K562 (cell line): ENCODE data around the gene NR6A1. TPM values are rescaled to one million over a fixed set of nuclear protein-coding genes. Genes with fewer than 3 reads are reported as not detected.

ENCODE experiments used
- ASH1L ChIP-seq: fragments of 450-650 bp; IDR thresholded peaks from 2 replicates; pipeline ENCODE4 v1.6.1; 2018; ENCODE audit warnings: borderline replicate concordance, mild to moderate bottlenecking, low read depth; ENCODE audit not compliant: partially characterized antibody
- CHD2 ChIP-seq: IDR thresholded peaks from 2 replicates; pipeline ENCODE4 v1.6.1; 2011; ENCODE audit warnings: low read depth, low read length
- SP1 ChIP-seq: sonication (generic); formaldehyde crosslinking; IDR thresholded peaks from 2 replicates; pipeline ENCODE4 v1.8.1; 2022; ENCODE audit warnings: mild to moderate bottlenecking, missing genetic modification reagents
- TAF1 ChIP-seq: IDR thresholded peaks from 2 replicates; pipeline ENCODE4 v1.6.1; 2011; ENCODE audit warnings: mild to moderate bottlenecking, low read length, moderate library complexity; ENCODE audit not compliant: insufficient read depth, control insufficient read depth, severe bottlenecking; ENCODE audit errors: extremely low read depth
- TBP ChIP-seq: optimal IDR thresholded peaks from 2 replicates; pipeline ENCODE3; 2011; ENCODE audit warnings: low read depth, low read length, improper control_type of control experiment
- U2AF1 ChIP-seq: fragments of 200-400 bp; formaldehyde crosslinking; optimal IDR thresholded peaks from 2 replicates; pipeline ENCODE3; 2017; ENCODE audit warnings: mild to moderate bottlenecking, low read depth, low read length, moderate library complexity
- ZBTB40 ChIP-seq, 2 experiments: fragments of 450-650 bp in 1 of 2; sonication (generic) in 1 of 2; formaldehyde crosslinking in 1 of 2; IDR thresholded peaks; 2 replicates each; pipeline versions ENCODE4 v1.7.1 to v1.9.0; 2016 to 2022; ENCODE audit warnings: inconsistent platforms in 1 of 2, mild to moderate bottlenecking in 1 of 2, missing genetic modification reagents in 1 of 2
- ZBTB9 ChIP-seq: fragments of 450-650 bp; formaldehyde crosslinking; IDR thresholded peaks from 2 replicates; pipeline ENCODE4 v1.4.0; 2020; ENCODE audit warnings: mild to moderate bottlenecking, moderate library complexity
- ZC3H8 ChIP-seq: fragments of 450-650 bp; IDR thresholded peaks from 2 replicates; pipeline ENCODE4 v1.6.1; 2017
- ZNF121 ChIP-seq: sonication (generic); formaldehyde crosslinking; conservative IDR thresholded peaks from 2 replicates; pipeline ENCODE4 v1.8.0; 2022; ENCODE audit warnings: missing genetic modification reagents
- polyA plus RNA-seq, 8 experiments: library from polyadenylated mRNA; depleted of rRNA in 4 of 8; stranded (reverse) in 5 of 8; unstranded in 3 of 8; fragments of >200 nt; fragmentation: Nextera tagmentation in 2 of 8; fragmentation: Illumina TruSeq in 1 of 8; extraction: Ambion mirVana in 2 of 8; extraction: Trizol in 1 of 8; gene quantifications; 2 replicates each; pipeline versions ENCODE4 v1.2.1 to v1.2.3, GENCODE V29; 2011 to 2014; ENCODE audit warnings: inconsistent platforms in 1 of 8, missing spikeins in 1 of 8
- total RNA-seq, 7 experiments: library from RNA; depleted of rRNA in 6 of 7; stranded (reverse); fragments of >200 nt in 6 of 7; fragmentation: Illumina TruSeq in 2 of 7; extraction: Trizol in 2 of 7; gene quantifications; 2 replicates each; pipeline versions ENCODE4 v1.2.1 to v1.2.3, GENCODE V29; 2011 to 2021; ENCODE audit warnings: low replicate concordance in 1 of 7
- TF ChIP-seq, protein P1 (sequence below): fragments of 450-650 bp; formaldehyde crosslinking; IDR thresholded peaks from 2 replicates; pipeline ENCODE4 v1.4.0; 2022; ENCODE audit warnings: missing genetic modification characterization
- TF ChIP-seq, protein P2 (sequence below): fragments of 250-450 bp; sonication (Bioruptor Pico); IDR thresholded peaks from 2 replicates; pipeline ENCODE4 v1.6.1; 2021; ENCODE audit warnings: mild to moderate bottlenecking

Gene NR6A1
- total and polyA plus RNA-seq, 9 of the 15 experiments (the other 6 are each of a cell fraction or from before 2014, with no cell fraction given): 9.7 to 55.4 (median 28.3) TPM

- TF ChIP-seq, protein P1, sequence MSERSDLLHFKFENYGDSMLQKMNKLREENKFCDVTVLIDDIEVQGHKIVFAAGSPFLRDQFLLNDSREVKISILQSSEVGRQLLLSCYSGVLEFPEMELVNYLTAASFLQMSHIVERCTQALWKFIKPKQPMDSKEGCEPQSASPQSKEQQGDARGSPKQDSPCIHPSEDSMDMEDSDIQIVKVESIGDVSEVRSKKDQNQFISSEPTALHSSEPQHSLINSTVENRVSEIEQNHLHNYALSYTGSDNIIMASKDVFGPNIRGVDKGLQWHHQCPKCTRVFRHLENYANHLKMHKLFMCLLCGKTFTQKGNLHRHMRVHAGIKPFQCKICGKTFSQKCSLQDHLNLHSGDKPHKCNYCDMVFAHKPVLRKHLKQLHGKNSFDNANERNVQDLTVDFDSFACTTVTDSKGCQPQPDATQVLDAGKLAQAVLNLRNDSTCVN: no peak
- peak; percentile 38; the same call in 1 of the 2 replicates for TF ChIP-seq CHD2
- peak; percentile 89 for TF ChIP-seq ASH1L
- no peak for TF ChIP-seq ZNF121 (CRISPR knock-in tag)
- peak; percentile 43 for TF ChIP-seq TBP
- peak; percentile 72; the same call in 1 of the 2 replicates for TF ChIP-seq ZBTB9
- TF ChIP-seq ZC3H8: no peak
- TF ChIP-seq ZBTB40 (IDR thresholded peaks at IDR 0.05): peak; percentile 66; the same call in 1 of the 2 replicates
- TF ChIP-seq ZBTB40 (CRISPR knock-in tag; IDR thresholded peaks at IDR 0.05): no peak
- TF ChIP-seq, protein P2, sequence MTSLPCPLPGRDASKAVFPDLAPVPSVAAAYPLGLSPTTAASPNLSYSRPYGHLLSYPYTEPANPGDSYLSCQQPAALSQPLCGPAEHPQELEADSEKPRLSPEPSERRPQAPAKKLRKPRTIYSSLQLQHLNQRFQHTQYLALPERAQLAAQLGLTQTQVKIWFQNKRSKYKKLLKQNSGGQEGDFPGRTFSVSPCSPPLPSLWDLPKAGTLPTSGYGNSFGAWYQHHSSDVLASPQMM (CRISPR knock-in tag): no peak
- TF ChIP-seq U2AF1: peak; percentile 26
- TF ChIP-seq TAF1: peak; percentile 64
- TF ChIP-seq SP1: peak; percentile 92
These were observed at the start of gene NR6A1 (continued) for GRCh38 chr9:124771021-124771866.
